HG02870 (cell line): ENCODE measurements around the gene SLC23A2.
"Not testable (repeated sequence)": the region's sequence is repeated elsewhere in the genome, so short reads cannot be mapped to it uniquely, and the experiment has no call there.

ENCODE experiments used
- ATAC-seq: cut with Tn5 transposase; IDR thresholded peaks from one replicate; pipeline ENCODE4 v1.9.1; 2021; ENCODE audit warnings: mild to moderate bottlenecking, moderate library complexity; ENCODE audit not compliant: unreplicated experiment

Gene SLC23A2

DNA sequence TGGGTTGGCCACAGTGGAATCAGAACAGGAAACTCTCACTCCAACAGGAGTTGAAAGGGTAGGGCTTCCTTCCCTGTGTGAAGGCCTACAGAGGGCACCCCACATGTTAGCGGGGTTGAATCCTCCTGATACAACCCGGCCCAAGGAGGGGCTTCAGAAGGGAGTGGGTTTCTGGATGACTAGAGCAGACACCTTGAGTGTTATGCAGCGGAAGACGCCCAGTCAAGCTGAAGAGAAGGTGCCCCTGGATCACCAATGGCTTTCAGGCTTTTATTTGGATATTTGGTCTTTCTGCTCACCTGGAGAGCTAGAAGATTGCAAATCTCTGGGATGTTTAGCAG is 146.8 kb downstream of the SLC23A2 start:
- no peak for ATAC-seq

DNA sequence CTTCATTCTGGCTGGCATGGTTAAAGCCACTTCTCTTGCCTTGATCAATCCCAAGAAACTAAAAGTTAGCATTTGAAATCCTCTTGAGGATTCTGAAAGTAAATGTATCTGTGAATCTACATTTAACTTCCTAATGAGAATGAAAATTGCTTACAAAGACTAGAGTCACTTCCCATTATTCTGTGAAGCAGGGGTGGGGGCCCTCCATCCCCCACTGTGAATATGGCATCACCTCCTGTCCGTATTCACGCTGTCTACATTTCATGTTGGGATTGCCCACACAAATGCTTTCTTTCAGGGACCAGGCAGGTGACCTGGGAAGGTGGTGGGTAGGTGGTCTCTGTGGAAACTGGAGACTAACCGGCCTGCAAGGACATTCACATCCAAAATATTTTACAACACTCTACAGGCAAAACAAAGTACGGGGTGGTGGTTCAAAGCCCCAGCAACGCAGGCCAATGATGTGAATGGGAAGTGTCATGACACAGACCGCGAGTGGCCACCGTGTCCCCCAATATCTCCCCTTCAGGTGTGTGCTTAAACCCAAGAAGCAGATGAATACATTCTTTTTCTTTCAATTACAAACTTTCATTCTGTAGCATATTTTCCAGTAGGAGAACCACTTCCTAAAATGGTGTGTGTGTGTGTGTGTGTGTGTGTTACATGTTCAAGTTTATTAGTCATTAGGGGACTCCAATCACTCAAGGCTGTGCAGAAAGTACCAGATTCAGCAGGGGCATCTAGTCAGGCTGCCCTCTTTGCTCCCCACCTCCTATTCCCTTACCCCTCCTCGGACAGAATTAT is 147.4 kb downstream of the SLC23A2 start:
- ATAC-seq = no peak

DNA sequence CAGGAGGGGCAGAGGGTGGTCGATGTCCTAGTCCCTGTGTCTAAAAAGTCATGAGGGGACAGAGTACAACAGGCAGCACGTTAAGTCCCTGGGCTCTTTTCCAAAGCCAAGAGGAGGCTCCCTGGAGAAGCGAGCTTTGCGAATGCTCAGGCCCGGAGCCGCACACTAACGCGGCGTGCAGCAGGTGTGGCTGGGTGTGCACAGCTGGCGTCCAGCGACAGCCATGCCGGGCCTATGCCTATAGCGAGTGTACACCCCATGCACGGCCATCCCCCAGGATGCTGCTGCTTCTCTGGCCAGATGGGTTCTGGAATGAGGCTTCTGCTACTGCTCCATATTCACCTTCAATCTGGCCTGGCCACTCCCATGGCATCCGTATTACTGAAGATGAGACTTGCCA is 148.3 kb downstream of the SLC23A2 start:
- ATAC-seq = no peak

DNA sequence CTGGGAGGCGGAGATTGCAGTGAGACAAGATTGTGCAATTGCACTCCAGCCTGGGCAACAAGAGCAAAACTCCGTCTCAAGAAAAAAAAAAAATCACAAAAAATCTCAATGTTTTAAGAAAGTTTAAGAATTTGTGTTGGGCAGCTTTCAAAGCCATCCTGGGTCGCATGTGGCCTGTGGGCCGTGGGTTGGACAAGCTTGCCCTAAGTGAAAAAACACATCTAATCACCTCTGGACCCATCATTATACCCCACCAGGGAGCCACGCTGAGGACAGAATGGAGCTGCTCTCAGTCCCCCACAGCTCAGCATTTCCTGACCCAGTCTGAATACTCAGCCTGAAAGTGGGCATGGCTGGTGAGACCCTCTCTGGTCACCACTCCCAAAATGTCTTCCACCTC is 150.3 kb downstream of the SLC23A2 start:
- no peak for ATAC-seq

DNA sequence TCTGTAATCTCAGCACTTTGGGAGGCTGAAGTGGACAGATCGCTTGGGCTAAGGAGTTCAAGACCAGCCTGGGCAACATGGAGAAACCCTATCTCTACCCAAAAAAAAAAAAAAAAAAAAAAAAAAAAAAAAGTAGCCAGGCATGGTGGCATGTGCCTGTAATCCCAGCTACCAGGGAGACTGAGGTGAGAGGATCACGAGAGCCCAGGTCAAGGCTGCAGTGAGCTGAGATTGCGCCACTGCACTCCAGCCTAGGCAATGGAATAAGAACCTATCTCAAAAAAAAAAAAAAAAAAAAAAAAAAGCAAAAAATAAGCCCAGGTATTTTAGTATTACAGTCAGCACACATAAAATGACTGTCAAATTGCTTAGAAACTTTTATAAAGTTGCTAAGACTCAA is 152.5 kb downstream of the SLC23A2 start:
- ATAC-seq = not testable (repeated sequence)

DNA sequence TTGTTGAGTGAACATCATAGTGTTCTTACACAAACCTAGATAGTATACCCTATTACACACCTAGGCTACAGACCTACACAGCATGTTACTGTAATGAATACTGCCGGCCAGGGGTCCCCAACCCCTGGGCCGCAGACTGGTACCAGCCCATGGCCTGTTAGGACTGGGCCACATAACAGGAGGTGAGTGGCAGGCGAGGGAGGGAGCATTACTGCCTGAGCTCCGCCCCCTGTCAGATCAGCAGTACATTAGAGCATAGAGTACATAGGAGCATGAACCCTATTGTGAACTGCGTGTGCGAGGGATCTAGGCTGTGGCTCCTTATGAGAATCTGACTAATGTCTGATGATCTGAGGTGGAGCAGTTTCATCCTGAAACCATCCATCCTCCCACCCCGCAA is 153.3 kb downstream of the SLC23A2 start:
- ATAC-seq = no peak

DNA sequence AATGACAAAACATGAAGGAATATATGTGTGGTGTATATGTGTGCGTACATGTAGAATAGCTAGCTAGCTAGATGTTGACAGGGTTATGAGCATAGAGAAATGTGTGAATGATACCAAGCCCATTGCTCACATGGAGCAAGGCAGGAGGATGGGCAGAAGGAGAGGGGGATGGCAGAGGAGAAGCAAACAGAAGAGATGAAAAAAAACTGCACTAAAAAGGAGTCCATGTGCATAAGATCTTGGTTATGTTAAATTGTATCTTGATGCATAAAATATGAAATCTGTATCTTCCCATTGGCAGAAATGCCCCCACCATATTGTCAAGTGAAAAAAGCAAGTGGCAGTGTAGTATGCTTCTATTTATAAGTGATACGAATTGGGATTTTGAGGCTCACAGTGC is 154.5 kb downstream of the SLC23A2 start:
- ATAC-seq = no peak

DNA sequence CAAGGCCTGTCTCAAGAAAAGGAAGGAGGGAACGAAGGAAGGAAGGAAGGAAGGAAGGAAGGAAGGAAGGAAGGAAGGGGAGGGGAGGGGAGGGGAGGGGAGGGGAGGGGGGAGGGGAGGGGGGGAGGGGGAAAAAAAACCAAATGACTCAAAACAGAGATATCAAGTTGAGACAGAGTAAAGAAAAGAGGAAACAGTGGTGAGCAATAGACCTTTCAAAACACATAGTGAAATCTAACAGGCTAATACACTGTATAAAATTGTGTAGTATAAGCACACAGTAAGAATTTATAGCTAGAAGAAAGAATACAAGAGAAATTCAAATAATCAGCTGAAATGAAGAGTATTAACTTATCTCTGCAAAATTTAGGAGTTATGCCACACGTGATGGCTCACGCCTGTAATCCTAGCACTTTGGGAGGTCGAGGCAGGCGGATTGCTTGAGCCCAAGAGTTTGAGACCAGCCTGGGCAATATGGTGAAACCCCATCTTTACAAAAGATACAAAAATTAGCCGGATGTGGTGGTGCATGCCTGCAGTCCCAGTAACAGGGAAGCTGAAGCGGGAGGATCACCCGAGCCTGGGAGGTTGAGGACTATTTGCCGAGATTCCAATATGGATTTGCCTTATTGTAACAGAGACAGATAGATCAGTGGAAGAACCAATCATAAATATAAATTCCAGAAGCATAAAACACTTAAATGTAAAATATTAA is 156.4 kb downstream of the SLC23A2 start:
- no peak for ATAC-seq

DNA sequence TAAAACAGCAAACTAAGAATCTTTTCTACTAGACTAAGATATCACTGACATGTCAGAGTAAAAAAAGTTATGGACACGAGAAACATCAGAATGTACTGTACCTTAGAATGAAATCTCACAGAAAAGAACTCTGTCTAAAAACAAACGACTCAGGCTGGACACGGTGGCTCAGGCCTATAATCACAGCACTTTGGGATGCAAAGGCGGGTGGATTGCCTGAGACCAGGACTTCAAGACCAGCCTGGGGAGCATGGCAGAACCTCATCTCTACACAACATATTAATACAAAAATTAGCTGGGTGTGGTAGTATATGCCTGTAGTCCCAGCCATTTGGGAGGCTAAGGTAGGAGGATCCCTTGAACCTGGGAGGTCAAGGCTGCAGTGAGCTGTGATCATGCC is 157.0 kb downstream of the SLC23A2 start:
- ATAC-seq = no peak

DNA sequence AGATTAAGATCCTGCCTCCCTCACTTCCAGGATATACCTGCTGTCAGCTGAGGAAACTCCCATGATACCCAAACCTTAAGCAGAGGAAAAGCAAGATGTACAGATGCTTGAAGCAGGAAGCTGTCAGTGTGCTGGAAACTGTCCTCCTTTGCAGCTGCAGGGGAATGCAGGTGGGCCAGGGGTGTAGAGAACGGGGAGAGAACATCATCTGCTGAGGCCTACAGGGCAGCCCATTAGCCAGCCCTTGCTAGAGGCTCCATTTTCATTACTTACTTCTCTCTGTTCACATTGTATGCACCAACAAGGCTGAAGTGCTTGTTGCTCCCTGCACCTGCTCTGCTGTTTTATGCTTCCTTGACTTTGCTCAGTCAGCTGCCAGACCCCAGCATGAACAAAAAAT is 160.5 kb downstream of the SLC23A2 start:
- no peak for ATAC-seq

DNA sequence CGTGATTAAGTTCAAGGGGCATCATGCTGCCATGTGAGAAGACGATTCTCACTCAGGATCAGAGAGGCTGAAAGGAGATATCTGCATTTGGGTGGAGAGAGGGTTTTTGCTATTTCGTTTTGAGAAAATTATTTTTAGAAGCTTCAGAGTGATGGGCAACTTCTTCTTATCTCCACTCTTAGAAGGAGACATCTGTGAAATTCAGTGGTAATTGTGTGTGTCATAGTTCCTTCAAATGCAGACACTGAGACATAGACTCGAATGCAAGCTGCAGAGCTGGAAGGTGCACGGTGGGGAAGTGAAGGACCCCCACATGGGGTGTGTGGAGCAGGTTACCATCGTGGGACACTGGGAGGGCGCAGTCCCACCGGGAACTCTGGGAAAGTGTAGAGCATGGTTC is 162.8 kb downstream of the SLC23A2 start:
- no peak for ATAC-seq

DNA sequence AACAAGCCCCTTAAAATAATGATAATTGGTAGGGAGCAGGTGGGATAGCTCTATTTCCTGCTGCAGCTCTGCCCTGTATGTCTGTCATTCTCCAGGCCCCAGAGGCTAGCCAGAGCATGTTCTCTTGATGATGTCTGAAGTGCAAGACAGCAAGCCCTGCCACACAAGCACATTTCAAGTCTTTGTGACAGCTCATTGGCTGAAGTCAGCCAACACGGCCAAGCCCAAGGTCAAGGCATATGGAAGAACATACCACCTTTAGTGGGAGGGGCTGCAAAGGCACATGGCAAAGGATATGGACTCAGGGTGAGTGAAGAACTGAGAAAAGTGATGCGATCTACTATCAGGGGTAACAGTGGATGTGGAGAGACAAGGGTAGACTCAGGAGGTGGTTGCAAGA is 163.6 kb downstream of the SLC23A2 start:
- ATAC-seq = no peak

DNA sequence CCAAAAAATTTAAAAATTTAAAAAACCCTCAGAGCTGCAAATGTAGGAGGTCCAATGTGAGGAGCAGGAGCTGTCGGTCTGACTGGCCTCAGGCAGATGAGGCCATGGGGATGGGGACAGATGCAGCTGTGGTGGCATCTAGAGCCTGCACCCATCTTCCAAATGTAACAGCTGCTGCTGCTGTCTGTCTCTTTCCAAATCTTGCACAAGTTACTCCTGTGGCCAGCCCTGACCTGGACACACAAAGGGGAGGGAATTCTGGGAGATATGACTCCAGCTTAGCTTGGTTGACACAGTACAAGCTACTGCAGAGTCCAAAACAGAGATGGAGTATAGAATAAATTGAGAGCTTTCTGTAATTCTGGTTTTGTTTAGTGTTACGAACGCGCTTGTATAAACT is 164.4 kb downstream of the SLC23A2 start:
- no peak for ATAC-seq

DNA sequence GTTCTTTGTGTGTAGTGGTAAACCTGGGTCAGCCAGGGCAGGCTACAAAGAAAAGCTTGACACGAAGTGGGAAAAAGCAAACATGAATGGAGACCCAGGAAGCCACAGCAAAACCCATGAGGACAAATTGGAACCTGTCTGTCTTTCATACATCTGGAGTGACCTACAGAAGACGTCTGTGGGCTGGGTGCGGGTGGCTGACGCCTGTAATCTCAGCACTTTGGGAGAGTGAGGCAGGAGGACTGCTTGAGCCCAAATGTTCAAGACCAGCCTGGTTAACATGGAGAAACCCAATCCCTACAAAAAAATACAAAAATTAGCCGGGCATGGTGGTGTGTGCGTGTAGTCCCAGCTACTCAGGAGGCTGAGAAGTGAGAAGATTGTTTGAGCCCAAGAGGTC is 164.8 kb downstream of the SLC23A2 start:
- ATAC-seq = no peak

DNA sequence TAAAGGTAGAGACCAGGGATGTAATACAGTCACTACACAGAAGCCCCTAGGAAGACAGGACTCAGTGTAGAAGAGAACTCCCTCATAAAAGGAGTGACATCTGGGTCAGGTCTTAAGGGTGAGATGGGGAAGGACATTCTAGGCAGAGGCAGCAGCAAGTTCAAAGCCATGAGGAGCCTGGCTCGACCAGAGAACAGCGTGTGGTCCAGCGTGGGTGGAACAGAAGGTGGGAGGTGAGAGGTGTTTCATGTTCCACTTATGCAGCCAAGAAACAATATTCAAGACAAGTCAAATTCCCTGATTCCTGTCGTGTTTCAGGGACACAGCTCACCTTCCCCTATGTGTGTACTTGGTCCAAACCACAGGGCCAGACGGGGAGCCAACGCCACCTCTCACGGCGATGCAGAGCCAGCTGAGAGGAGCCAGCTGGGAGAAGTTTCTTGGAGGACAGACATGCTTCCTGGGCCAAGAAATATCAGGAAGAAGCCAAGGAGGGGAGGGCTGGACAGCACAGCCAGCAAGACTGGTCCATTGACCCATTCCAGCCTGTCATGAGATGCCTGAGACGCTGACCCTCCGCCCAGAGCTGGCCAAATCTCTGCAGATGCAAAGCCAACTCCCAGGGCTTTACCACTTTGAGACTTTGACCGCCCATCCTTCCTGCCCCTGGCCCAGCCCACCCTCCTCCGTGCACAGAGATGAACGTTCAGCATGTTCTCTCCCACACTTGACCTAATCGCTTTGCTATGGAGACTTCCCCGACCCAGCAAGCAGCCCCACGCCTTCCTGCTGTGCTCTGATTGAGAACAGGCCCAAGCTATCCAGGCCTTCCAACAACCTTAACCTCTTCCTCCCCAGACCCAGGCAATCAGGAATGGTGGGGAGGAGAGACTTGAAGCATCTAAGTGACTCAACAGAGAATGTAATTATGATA is 165.8 kb downstream of the SLC23A2 start:
- no peak for ATAC-seq

DNA sequence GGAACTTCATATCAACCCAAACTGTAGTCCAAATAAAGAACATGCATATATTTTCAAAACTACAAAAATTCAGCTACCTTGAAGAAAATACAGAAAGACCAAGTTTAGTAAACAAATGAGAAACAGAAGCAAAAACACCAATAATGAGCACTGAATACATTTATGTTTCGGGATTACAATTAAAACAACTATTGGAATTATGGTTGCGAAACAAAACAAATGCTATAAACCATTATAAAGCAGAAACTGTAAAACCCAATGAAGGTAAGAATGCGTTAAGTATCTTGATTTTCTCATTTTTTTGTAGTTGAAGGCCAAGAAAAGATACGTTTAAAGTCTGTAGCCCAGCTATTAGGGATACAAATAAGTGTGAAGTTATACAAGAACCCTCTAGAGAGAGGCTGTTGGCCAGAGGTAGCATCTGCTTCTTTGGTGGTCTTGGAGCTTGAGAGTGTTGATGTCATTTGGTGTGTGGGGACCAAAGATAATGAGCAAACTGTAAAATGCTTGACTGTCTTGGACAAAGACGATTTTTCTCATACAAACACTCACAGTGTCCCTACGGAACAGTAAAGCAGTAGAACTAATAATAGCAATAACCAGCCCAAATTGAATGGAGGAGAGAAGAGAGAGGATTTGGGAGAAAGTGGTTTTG is 168.1 kb downstream of the SLC23A2 start:
- no peak for ATAC-seq

DNA sequence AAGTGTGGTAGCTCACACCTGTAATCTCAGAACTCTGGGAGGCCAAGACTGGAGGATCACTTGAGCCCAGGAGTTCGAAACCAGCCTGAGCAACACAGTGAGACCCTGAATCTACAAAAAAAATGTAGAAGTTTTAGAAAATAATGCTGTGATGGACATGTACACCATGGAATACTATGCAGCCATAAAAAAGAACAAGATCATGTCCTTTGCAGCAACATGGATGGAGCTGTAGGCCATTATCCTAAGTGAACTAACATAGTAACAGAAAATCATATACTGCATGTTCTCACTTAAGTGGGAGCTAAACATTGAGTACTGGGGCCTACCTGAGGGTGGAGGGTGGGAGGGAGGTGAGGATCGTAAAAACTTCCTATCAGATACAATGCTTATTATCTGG is 168.8 kb downstream of the SLC23A2 start:
- no peak for ATAC-seq

DNA sequence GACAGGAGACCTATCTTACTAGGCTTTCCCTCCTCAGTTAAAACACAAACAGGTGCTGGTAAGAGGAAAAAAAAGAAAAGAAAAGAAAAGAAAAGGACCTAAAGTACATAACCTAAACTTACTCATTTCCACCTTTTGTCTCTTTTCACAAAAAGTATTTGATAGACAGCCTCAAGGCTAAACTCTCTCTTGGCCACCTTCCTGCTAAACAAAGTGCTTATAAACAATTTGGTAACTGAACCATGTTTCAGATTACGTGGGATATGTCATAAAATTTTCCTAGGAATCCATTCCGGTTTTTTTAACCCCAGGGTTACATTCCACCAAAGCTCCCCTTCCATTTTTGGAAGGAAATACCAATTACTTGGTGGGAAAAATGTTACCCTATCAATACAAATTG is 170.6 kb downstream of the SLC23A2 start:
- ATAC-seq = no peak

DNA sequence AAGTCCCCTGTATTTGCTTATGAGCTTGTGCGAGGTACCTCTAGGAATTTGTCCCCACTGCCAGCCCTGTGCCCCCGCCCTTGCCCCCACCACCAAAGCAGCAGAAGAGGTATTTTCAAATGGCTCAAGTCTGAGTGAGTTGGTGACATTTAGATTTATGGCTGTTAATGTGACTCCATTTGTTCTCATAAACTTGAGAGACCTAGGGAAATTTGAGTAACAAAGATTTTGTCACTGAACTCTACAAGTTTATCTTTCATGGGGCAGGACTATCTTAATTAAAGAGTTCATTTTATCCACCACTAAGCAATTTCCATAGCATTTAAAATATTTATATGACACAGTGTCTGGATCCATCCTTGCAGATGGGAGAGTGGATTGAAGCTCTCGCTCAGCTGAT is 171.1 kb downstream of the SLC23A2 start:
- no peak for ATAC-seq

DNA sequence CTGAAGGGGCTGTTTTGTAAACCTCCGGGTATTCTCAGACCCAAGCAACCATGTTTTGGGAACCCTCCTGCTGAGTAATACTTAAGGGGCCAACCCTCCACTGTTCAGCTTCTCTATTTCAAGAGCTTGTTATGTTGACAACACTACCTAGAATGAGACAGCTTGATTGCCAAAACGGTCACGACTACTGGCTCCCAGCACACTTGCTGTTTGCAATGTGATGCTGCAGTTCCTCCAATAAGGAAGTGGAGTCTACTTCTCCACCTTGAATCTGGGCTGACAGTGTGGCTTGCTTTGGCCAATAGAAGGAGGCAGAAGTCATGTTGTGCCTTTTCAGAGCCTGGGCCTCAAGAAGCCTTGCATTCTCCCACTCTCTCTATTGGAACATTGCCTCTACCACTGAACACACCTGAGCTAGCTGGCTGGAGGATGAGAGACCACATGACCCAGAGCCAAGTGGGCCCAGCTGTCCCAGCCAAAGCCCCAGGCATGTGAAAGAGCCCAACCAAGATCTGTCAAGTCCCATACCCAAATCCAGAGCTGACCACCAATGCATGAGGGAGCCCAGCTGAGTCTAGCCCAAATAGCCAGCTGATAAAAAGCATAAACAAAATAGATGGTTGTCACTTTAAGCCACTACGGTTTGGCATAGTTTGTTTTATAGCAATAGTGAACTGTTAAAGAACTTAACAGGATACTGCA is 171.6 kb downstream of the SLC23A2 start:
- ATAC-seq = no peak
